Measurements from ENCODE around the gene PHLPP1.

Gene PHLPP1

GRCh38 chr18:62810682-62811081, 95.3 kb downstream of the PHLPP1 start:
- DNase-seq (ENCODE audit: low read depth): no peak

DNA sequence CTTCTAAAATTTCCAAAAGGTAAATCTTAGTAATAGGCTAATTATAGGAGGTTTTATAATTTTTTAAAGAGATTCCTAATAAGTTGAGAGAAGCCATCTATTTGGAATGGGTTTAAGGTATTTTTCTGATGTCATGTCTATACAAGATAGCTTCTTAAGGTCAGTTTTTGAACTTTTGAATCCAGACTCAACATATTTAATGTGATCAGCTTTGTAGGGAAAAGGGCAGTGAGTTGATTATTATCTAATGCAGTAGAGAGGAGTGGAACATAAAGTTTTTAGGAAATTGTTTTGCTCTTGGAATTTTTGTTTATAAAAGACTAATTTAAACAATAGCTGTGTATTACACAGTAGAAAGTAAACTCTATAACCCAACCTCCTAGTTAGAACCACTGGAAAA, 96.3 kb downstream of the PHLPP1 start:
- DNase-seq (ENCODE audit: low read depth): no peak

DNA sequence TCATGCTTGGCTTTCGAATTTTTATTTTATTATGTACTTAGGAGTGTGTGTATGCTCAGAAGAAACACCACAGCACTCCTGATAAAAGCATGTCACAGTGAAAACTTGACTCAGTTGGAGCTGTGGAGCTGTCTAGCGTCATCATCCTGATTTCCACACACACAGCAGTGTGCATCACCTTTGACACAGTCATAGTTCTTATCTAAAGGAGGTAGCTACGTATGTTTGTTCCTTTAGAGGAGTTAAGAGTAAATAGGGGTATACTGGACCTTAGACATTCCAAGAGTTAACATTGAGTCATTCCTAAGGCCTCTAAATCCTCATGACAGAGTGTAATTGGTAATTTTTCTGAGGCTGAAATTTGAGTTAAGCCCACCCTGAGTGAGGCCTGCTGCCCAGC, 96.9 kb downstream of the PHLPP1 start:
- no peak for DNase-seq (ENCODE audit: low read depth)

GRCh38 chr18:62812876-62813275, 97.5 kb downstream of the PHLPP1 start:
- no peak for DNase-seq (ENCODE audit: low read depth)

- DNase-seq (ENCODE audit: low read depth): no peak
These were observed 98.9 kb downstream of the PHLPP1 start for GRCh38 chr18:62814132-62814759.

DNA sequence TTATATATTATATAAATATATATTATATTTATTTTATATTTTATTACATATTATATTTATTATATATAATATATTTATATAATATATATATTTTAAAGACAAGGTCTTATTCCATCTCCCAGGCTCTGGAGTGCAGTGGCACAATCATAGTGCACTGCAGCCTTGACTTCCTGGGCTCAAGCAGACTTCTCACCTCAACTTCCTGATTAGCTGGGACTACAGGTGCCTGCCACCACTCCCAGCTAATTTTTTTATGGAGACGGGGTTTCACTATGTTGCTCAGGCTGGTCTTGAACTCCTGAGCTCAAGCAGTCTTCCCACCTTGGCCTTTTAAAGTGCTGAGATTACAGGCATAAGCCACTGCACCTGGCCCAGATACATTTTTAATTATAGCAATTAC, 110.0 kb downstream of the PHLPP1 start:
- no peak for DNase-seq (ENCODE audit: low read depth)

- DNase-seq (ENCODE audit: low read depth): no peak
These were observed 112.1 kb downstream of the PHLPP1 start for GRCh38 chr18:62827397-62827796.

DNA sequence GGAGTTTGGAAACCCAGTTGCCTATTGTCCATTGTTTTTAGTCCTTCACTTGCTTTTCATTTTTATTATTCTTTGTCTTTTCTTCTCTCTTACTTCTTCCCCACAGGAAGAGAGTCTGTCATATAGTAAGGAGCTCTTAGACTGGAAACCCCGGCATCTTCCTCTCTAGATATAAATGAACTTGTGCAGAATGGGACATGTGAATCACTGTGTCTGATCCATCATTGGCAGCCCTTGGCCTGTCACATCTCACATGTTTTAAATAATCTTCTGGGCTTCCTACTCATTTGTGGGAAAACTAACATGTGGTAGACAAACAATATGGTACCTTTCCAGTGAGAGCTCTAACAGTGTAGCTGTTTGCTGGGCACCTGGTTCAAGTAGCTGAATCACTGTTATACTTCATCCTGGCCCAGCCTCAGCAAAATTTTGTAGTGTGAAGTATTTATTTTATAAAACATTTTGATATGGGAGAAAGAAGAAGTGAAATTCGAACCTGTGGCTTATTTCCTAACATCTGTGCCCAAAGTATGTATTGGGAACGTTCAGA, 112.8 kb downstream of the PHLPP1 start:
- no peak for DNase-seq (ENCODE audit: low read depth)

DNA sequence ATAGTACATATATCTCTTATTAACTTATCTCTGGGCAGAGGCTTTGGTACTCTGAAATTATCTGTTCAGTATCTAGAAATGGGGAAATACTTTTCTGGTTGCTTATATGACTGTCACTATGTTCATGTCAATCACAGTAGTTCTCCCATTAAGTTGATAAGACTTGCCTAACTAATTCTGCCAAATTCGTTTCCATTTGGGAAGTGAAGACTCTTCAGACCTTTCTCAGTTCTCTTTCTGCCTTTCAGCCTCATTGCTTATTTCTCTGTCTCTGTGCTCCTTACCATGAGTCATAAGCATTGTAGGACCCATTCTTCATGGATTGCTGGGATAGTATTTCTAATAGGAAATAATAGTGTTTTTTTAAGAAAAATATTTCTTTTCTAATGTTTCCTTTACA, 113.5 kb downstream of the PHLPP1 start:
- DNase-seq (ENCODE audit: low read depth): no peak

GRCh38 chr18:62829936-62830335, 114.6 kb downstream of the PHLPP1 start:
- no peak for DNase-seq (ENCODE audit: low read depth)

GRCh38 chr18:62832282-62832681, 116.9 kb downstream of the PHLPP1 start:
- no peak for DNase-seq (ENCODE audit: low read depth)

DNA sequence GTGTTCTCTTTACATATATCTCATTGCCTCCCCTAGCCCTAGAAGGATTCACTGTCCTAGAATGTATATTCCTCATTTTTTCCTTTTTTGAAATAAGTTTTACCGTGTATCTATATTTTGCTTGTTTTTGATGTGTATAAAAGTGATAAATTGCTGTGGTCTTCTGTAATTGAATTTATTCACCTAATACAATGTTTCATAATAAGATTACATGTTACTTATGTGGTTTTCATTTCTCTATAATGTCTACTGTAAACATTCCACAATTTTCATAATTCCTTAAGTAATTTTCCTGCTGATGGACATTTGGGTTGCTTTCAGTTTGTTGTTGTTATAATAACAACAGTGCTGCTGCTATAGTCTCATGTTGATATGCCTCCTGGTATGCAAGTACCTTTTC, 118.2 kb downstream of the PHLPP1 start:
- no peak for DNase-seq (ENCODE audit: low read depth)

DNA sequence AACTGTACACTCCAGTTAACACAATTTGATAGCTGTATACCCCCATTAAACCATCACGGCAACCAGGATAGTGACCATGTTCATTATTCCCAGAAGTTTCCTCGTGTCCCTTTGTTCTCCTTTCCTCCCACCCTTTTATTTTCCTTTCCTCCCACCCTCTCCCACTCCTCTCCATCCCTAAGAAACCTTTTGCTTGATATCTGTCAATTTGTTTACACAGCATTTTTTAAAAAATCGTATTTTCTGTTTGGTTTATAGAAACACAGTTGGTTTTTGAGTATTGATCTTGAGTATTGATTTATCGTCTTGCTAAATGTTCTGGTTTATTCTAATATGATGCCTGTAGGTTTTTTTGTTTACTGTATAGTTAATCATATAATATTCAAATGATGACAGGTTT, 119.4 kb downstream of the PHLPP1 start:
- no peak for DNase-seq (ENCODE audit: low read depth)

DNA sequence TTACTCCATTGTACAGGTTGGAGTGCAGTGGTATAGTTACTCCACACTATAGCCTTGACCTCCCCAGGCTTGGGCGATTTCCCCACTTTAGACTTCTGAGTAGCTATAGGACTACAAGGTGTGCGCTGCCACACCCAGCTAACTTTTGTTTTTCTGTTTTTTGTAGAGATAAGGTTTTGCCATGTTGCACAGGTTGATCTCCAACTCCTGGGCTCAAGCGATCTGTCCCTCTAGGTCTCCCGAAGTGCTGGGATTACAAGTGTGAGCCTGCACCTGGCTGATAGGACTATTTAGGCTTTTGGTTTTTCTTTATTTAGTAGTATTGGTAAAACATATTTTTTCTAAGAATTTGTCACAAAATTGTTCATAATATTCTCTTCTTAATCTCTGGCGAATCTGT, 121.7 kb downstream of the PHLPP1 start:
- no peak for DNase-seq (ENCODE audit: low read depth)

DNA sequence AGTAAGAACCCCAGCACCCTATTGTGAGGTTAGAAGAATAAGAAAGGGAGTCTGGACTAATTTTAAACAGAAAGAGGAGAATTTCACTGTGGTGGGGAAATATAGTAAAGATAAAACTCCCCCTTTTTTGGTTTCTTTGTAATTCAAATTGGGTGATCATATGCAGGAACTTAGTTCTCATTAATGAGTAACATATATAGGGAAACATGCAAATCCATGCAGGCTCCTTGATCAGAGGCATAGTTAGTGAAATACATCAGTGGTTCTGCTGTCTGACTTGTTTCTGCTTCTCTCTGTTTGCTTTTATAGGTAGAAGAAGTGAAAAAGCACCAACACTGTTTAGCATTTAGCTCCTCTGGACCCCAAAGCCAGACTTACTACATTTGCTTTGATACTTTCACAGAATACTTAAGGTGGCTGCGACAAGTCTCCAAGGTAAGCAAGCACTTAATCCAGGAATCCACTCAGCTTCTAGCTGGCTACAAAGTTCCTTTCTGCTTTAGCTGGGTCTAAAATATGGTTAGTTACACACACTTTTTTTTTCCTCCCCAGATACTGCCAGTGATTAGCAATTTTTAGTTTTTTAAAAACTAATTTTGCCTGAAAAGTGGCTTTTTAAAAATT, 123.2 kb downstream of the PHLPP1 start:
- DNase-seq (ENCODE audit: low read depth): no peak

DNA sequence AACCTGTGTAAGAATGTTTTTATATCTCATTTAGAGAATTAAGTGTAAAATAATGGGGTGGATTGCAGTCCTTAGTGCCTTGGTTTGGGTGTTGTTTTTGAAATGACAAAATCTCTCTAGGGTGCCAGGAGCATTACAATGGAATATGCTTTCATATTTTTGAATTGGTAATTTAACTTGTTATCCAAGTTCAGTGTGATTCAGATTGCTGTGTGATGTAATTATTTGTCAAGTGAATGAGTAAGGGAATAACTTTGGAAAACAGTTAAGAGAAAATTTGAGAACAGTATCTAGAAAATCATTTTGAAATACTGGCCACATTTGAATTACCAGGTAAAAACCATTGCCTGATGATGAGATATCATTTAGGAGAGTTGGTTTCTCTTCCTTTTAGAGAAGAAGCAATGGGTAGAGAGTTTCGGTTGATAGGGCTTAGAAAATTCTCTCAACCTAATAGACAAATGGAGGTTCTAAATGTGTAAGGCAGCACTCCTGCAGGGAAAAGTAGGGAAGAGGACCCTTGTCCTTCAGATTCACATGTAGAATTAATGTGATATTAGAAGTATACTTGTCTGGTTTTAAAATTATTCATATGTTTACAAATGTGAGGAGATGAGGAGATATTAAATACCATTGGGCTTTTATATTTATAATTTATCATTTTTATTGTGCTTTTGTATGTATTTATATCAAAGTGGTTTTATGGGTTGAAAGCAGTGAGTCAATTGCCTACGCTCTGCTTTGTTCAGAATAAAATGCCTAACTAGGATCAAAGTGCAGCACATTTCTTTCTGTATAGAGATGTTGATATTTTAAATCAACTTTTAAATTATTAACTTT, 124.8 kb downstream of the PHLPP1 start:
- DNase-seq (ENCODE audit: low read depth): no peak

DNA sequence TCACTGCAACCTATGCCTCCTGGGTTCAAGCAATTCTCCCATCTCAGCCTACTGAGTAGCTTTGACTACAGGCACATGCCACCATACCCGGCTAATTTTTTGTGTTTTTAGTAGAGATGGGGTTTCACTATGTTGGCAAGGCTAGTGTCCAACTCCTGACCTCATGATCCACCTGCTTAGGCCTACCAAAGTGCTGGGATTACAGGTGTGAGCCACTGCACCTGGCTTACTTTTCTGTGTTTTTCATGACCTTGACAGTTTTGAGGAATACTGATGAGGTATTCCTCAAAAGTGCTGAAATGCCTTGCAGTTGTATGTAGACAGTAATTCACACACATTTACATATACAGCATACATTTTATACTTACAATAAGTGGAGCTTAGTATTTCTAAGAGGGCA, 126.1 kb downstream of the PHLPP1 start:
- no peak for DNase-seq (ENCODE audit: low read depth)

GRCh38 chr18:62842898-62843297, 127.6 kb downstream of the PHLPP1 start:
- no peak for DNase-seq (ENCODE audit: low read depth)

DNA sequence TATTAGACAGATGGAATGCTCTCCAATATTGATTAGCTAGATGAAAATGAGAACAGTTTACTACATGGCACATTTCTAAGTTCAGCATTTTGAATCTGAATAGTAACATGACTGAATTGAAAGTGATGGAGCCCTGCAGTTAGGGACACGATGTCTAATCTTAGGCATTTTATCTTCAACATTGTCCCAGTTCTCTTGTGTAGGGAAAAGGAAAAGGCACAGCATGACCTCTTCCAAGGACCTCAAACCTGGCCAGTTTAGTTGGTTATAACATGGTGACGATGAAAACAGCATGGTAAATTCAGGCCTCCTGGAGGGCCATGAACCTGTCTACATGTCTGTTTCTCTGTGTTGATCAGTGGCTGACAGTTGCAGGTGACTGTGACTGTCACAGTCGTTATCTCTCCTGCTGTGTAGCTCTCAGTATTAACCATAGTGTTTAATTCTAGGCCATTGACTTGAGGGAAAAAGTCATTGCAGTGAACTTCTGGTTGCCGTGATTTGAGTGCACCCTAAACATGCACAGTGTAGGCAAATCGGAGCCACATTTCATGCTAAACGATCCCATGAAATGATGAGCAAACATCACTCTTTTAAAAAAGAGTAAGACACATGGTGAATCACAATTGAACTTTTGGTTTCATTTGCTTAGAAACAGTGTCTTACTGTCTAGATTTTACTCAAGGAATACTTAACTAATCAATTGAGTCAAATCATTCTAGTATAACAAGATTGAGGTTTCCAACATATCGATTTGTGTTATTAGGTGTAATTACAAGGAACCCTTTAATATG, 129.7 kb downstream of the PHLPP1 start:
- no peak for DNase-seq (ENCODE audit: low read depth)

DNA sequence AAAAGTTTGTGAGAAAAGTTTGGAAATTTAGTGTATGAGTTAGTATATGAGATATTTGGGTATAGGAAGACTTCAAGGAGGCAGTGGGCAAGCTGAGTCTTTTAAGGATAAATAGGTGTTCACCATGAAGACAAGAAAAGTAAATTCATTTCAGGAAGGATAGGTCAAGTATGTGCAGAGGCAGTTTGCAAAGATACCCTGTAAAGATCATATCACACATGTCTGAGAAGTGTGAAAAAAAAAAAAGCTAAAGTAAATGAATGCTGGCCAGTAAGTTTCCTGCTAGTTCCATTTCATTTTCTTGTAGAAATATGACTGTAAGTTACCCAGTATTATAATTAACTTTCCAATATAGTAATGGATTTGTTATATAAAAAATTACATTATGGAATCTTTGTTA, 131.0 kb downstream of the PHLPP1 start:
- DNase-seq (ENCODE audit: low read depth): no peak

DNA sequence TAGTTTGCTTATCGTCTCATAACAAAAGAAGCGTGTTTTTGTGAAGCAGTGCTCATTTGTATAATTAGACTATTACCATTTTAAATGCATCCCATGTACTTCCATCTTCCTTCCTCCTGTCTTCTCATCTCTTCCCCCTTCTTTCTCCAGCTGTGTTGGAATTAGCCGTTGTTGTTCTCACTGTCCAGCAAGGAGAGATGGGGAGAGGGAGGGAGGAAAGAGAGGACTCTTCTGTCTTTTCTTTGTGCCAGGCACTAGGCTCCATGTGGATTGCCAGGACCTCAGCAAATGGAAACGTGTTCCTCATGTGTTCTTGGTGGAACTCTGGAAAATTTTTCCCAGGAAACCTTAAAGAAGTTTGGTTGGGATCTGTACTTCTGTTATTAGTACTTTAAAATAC, 131.7 kb downstream of the PHLPP1 start:
- DNase-seq (ENCODE audit: low read depth): no peak

- no peak for DNase-seq (ENCODE audit: low read depth)
These were observed 133.6 kb downstream of the PHLPP1 start for GRCh38 chr18:62848946-62849345.

Data from activated gamma-delta T cell treated with anti-CD3 and anti-CD28 coated beads, Interleukin-2, amount 50 U/mL, for 16 hours (primary cell).